Lower leg skin (tissue), 4 donors: ENCODE measurements around the gene PMPCA. TPM values are rescaled to one million over a fixed set of nuclear protein-coding genes. Genes with fewer than 3 reads are reported as not detected.

Experiments used
- DNase-seq, 2 donors: peaks; one replicate each; pipeline ENCODE4 v3.0.0-alpha.2; 2019; ENCODE audit warnings: low spot score in 2 of 2
- H3K4me3 ChIP-seq: fragments of 200-600 bp; sonication (generic); 2 replicates; pipeline ENCODE4 v1.5.1; 2017; ENCODE audit warnings: mild to moderate bottlenecking, low read depth; ENCODE audit not compliant: poor library complexity, severe bottlenecking
- CTCF ChIP-seq, 3 donors: fragments of 450-650 bp; IDR thresholded peaks; one replicate each; pipeline ENCODE4 v1.5.1; 2016; ENCODE audit warnings: antibody characterized with exemption in 3 of 3, mild to moderate bottlenecking in 3 of 3, moderate library complexity in 2 of 3
- POLR2A ChIP-seq, 2 donors: fragments of 450-650 bp; IDR thresholded peaks; one replicate each; pipeline ENCODE4 v1.6.1; 2016 to 2017; ENCODE audit warnings: antibody characterized with exemption in 2 of 2, mild to moderate bottlenecking in 1 of 2, moderate library complexity in 1 of 2
- WGBS, 2 donors: methylation state at CpG; one replicate each; pipeline ENCODE4 v1.1.5; 2018; 5-methylcytosine and 5-hydroxymethylcytosine counted together
- intact Hi-C: fragments of 100-400 bp; cut with DNase I; formaldehyde crosslinking; loops from one replicate; pipeline ENCODE4 v1.15.0; 2023; ENCODE audit warnings: low total_unique reads
- total RNA-seq, 4 donors: library from RNA; depleted of rRNA; stranded (reverse); fragments of >200 nt; gene quantifications; one replicate each; pipeline ENCODE4 v1.1.0, GENCODE V29; 2016

The PMPCA gene
- total RNA-seq, 4 donors from 2014 or later: 35.9 to 59.6 (median 38.1) TPM

GRCh38 chr9:136372561-136373299 is 37.7 kb upstream of the PMPCA start:
- no peak for DNase-seq
- intact Hi-C loops: no loop called here
- 17 to 31% methylated on average over 18 to 19 of the region's 21 CpGs for WGBS, 2 donors
- no peak for TF ChIP-seq POLR2A (IDR thresholded peaks at IDR 0.05)
- no peak for TF ChIP-seq CTCF (IDR thresholded peaks at IDR 0.05)
- peak overlapping the region; percentile 11 for H3K4me3 ChIP-seq

- TF ChIP-seq POLR2A (IDR thresholded peaks at IDR 0.05) (no peak), CTCF (IDR thresholded peaks at IDR 0.05) (no peak)
- WGBS, 2 donors: 43 to 50% methylated on average over 22 of the region's 27 CpGs
- DNase-seq: no peak
- peak within 1 kb of the TSS; percentile 11 for H3K4me3 ChIP-seq
- intact Hi-C loops: no loop called here
These were observed 36.9 kb upstream of the PMPCA start, which contains the start of gene CARD9 for GRCh38 chr9:136373300-136374182. CARD9 (minus strand) TSS chr9:136373669; CDS start chr9:136372078, 1,591 bp downstream.

- intact Hi-C loops: no loop called here
- WGBS, 2 donors: 60 to 67% methylated on average over 13 to 14 of the region's 14 CpGs
These were observed 36.3 kb upstream of the PMPCA start for GRCh38 chr9:136374183-136374575.

GRCh38 chr9:136375096-136375495 is 35.4 kb upstream of the PMPCA start:
- DNase-seq: no peak
- 87 to 91% methylated on average over 12 of the region's 12 CpGs for WGBS, 2 donors
- intact Hi-C loops: no loop called here
- TF ChIP-seq CTCF (IDR thresholded peaks at IDR 0.05): no peak
- TF ChIP-seq POLR2A (IDR thresholded peaks at IDR 0.05): no peak
- no peak overlapping the region for H3K4me3 ChIP-seq

More at GRCh38 chr9:136374183-136374575, 36.3 kb upstream of the PMPCA start:
- TF ChIP-seq POLR2A (IDR thresholded peaks at IDR 0.05): no peak
- no peak for TF ChIP-seq CTCF (IDR thresholded peaks at IDR 0.05)
- no peak overlapping the region for H3K4me3 ChIP-seq
- no peak for DNase-seq

DNA sequence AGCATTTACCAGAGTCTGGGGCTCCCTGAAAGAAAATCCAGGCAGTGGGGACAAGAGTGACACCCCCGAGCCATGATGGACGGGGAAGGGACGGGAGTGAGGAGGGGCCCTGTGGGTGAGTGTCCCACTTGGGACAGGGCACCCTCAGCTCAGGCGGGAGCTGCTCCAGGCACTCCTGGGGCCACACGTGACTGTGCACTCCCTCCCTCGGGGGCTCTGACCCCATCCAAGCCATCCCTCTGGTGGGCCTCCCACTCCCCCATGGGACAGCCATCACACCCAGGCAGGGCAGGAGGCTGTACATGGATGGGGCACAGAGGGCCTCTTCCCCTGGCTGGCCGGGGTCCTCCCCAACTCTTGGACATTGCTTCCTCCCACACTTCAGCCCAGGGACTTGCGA is 34.0 kb upstream of the PMPCA start:
- no peak for DNase-seq
- intact Hi-C loops: no loop called here
- no peak overlapping the region for H3K4me3 ChIP-seq
- TF ChIP-seq POLR2A (IDR thresholded peaks at IDR 0.05): no peak
- TF ChIP-seq CTCF (IDR thresholded peaks at IDR 0.05): no peak
- 56 to 77% methylated on average over 6 to 8 of the region's 8 CpGs for WGBS, 2 donors
